Caki2 (cell line): ENCODE results near the gene GGTLC2. TPM values are rescaled to one million over a fixed set of nuclear protein-coding genes. Genes with fewer than 3 reads are reported as not detected.
"Not testable (repeated sequence)": the region's sequence is repeated elsewhere in the genome, so short reads cannot be mapped to it uniquely, and the experiment has no call there.

Experiments
- DNase-seq: peaks from one replicate; pipeline ENCODE4 v3.0.0-alpha.2; 2015; ENCODE audit warnings: low read depth
- in situ Hi-C: cut with HindIII; loops from 2 replicates; pipeline ENCODE4 v1.10.0; 2016; ENCODE audit warnings: low sequenced_read_pairs, low pct_unique_long_range_greater_than_20kb, mixed read lengths
- total RNA-seq: library from RNA; depleted of rRNA; stranded (reverse); fragments of >200 nt; shearing (Covaris generic); gene quantifications from 2 replicates; pipeline ENCODE4 v1.2.3, GENCODE V29; 2014; ENCODE audit warnings: low replicate concordance; rRNA removed

Gene GGTLC2
- 1.8 TPM in 1 of 2 replicates, not detected in the other for total RNA-seq

DNA sequence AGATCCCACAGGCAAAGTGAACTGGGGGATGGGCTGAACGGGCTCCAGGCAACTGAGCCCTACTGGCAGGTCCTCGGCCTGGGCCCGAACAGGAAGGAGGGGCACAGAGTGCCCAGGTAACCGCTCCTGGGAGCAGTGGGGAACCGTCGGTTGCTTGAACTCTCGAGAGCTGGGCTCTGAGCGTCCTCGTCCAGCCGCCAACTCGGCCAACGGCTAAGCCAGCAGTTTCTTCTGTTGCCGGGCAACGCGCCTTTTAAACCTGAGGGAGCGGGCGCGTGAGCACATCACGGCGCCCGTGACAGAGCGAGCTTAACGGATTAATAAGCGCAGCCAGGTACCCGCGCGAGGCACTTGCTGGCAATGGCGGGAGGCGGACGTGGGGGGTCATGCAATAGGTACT is at the start of gene GGTLC2:
TSS of gene GGTLC2 (plus strand) at position 301 of the 400 bp plus-strand sequence. CDS start 1,732 bp downstream, outside the sequence.
- in situ Hi-C loops, DNase-seq: not testable (repeated sequence)

DNA sequence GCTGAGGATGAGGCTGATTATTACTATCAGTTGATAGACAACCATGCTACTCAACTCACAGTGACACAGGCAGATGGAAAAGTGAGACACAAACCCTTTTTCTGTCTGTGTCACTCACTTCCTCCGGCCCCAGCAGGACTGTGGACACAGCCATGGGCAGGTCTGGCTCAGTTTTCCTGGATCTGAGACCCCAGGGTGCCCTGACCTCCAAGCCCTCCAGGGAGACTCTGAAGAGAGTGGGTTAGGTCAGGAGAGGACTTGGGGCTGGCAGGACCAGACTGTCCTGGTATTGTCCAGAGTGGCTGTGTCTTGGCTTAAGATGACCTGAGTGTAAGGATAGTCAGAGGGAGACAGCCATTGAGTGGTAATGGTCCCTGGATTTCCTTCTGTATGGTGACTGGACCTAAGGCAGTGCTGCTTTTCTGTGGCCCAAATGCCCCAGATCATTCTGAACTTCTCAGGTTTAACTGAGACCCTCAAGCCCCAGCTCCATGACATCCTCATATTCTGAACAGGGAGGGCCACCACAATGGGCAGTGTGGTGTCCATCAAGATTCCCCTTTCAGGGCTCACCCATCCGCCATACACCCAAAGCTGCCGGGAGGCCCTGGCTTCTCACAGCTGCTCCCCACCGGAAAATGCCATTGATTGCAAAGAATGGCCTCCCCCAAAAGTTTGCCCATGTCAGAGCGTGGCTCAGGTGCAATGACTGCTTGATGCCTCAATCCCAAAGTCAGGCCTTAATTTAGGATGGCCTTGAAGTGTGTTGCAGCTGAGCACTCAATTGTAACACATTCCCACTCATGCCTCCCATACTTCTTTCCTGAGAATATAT is 49.2 kb upstream of the GGTLC2 start:
- in situ Hi-C loops, result loop anchor here (25.0 kb wide), 1 partner anchor 258 kb away; no protein-coding TSS in a partner anchor
- DNase-seq, result no peak

DNA sequence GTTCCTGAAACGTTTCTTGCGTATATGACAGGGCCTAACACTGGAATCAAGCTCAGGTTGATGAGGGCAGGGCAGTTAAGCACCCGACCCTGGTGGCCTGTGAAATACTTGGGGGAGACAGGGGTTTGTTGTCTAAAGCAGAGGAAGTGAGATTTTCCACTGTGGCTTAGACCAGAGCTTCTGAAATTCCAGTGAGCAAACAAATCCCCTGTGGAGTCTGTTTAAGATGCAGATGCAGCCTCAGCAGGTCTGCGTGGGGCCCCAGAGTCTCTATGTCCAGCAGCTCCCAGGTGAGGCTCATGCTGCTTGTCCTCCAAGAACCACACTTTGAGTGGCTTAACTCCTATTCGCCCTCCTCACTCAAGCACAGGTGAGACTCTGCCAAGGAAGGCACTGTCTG is 46.3 kb upstream of the GGTLC2 start:
- in situ Hi-C loops, result loop anchor here (25.0 kb wide), 1 partner anchor 261 kb away; no protein-coding TSS in a partner anchor

DNA sequence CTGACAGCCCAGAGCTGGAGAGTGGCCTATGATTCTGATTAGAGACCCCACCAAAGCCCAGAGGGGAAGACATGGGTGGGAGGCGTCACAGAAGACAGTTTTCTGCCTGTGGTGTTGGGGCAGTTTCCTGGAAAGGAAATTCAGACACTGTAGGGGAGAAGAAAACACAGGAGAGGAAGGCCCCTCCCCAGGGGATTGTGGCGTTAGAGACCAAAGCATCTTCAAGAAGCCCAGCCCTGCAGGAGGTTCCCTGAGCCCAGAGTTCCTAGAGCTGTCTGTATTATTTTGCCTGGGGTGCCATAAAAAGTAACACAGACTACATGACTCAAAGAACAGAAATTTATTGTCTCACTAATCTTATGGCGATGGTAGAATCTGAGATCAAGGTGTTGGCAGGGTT is 45.2 kb upstream of the GGTLC2 start:
- no peak for DNase-seq
- in situ Hi-C loops, result loop anchor here (25.0 kb wide), 1 partner anchor 262 kb away; no protein-coding TSS in a partner anchor

More for the DNA sequence above, 46.3 kb upstream of the GGTLC2 start:
- DNase-seq, result no peak

DNA sequence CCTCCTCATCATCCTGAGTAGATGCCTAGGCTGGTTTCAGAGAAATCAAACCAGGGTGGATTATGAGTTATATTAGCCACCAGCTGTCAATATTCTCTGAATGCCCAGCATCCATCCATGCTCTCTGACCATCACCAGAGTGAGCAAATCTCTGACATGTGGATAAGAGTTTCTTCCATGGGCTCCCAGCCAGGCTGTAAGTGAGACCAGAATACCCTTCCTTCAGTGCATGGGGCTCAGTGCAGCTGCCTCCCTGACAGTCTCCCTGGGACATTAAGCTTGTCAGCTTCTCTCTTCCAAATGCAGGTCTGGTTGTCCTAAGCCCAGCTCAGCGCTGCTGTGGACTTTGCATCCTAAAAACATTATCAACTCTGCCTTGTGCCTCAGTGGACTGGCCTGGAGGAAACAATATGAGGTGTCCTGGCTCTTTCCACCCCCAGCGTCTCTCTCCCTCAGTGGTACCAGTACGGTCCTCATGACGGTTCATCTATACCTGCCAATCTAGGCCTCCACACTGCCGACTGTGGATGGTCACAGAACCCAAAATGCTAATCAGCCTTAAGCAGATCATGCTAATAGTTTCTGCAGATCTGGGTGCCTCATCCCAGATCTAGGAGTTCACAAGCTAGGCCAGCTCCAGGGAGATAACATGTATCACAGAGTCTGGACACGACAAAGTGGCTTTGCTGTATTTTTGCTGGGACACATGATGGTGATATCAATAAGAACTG is 43.7 kb upstream of the GGTLC2 start:
- in situ Hi-C loops, result no loop called here
- DNase-seq, result no peak

DNA sequence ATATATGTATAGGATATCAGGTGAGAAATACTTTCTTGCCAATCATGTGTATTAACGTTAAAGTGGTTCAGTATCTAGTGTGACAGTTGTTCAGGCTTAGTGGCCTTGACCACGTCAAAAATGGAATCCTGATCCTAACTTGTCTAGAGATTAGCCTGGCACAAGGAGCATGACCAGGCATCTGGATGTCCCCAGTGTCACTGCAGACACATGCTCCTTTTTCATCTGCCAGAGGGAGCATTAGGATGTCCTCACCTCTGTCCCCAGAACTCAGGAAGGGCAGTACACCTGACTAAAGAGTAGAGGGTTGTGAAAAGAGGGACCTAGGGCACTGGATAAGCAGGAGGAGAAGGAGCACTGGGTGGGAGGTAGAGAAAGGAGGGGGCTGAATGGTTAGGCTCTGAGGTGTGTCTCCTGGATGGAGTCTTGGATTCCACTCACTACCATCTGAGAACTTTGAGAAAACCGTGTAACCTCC is 40.9 kb upstream of the GGTLC2 start:
- no peak for DNase-seq
- in situ Hi-C loops, result no loop called here

DNA sequence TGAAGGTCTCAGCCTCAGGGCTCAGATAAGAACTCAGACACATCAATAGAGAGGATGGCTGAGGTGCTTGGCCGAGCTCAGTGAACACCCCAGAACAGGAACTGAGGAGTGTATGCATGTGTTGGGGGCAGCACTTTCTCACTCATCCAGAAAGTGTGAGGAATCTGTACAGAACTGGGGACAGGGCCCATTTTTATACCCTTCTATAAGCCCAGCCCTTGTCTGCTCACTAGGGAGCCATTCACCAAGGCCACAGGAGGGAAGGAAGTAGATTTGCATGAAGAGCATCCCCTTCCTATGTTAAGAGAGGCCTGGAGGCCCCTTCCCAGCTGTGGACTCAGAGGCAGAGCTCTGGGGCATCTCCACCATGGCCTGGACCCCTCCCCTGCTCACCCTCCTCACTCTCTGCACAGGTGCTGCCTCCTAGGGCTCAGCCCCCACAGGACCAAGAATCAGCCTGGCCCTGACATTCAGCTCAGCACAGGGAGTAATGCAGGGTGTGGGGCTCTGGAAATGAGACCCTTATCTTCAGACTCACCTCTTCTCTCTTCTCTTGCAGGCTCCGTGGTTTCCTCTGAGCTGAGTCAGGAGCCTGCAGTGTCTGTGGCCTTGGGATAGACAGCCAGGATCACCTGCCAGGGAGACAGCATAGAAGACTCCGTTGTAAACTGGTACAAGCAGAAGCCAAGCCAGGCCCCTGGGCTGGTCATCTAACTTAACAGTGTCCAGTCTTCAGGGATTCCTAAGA is 39.9 kb upstream of the GGTLC2 start:
- DNase-seq, result no peak
- in situ Hi-C loops, result no loop called here

DNA sequence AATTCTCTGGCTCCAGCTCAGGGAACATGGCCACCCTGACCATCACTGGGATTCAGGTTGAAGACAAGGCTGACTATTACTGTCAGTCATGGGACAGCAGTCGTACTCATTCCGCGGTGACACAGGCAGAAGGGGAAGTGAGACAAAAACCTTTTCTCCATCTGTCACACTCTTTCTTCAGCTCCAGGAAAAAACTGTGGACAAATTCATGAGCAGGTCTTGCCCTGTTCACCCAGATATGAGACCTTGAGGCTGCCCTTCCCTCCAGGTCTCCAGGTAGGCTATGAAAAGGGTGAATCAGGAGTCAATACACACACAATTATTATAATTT is 39.4 kb upstream of the GGTLC2 start:
- in situ Hi-C loops, result no loop called here
- DNase-seq, result no peak

DNA sequence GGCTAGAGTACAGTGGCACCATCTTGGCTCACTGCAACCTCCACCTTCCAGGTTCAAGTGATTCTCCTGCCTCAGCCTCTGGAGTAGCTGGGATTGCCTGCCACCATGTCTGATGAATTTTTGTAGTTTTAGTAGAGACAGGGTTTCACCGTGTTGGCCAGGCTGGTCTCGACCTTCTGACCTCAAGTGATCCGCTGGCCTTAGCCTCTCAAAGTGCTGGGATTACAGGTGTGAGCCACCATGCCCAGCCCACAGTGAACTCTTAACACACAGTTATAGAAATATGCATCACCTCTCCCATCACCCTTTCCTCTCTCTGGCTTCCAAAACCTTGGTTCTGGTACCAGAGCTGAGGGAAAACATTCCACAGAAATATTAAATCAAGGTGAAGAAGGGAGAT is 36.4 kb upstream of the GGTLC2 start:
- DNase-seq, result not testable (repeated sequence)

DNA sequence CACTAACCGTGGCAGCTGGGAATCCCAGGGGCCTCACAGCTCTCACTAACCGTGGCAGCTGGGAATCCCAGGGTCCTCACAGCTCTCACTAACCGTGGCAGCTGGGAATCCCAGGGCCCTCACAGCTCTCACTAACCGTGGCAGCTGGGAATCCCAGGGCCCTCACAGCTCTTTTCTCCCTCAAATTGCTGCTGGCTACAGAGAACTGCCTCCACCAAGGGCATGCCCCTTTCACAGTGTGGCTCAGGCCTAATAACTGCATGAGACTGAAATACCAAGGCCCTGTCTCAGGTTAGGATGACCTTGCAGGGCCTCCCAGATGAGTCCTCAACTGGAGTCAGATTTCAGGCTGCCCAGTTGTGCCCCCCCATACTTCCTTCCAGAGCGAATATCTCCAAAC is 35.1 kb upstream of the GGTLC2 start:
- no peak for DNase-seq

More for the DNA sequence above, 36.4 kb upstream of the GGTLC2 start:
- in situ Hi-C loops, result not testable (repeated sequence)

DNA sequence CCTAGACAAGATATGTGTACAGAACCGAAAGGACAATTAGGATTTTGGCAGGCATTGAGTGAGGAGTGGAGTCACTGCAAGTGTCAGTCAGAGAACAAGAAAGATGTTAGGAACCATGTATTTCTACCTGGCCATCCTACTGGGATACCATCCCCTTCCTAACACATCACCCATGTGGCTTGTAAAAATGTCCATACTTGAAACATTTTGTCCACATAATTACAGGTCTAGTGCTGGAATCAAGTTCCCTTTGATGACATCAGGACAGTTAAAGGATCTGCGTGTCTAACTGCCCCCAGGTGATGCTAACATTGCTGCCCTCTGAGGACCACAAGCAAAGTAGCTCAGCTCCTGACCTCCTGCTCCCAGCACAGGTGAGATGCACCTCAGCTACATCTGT is 31.9 kb upstream of the GGTLC2 start:
- DNase-seq, result no peak
- in situ Hi-C loops, result no loop called here

More for the DNA sequence above, 35.1 kb upstream of the GGTLC2 start:
- in situ Hi-C loops, result no loop called here

DNA sequence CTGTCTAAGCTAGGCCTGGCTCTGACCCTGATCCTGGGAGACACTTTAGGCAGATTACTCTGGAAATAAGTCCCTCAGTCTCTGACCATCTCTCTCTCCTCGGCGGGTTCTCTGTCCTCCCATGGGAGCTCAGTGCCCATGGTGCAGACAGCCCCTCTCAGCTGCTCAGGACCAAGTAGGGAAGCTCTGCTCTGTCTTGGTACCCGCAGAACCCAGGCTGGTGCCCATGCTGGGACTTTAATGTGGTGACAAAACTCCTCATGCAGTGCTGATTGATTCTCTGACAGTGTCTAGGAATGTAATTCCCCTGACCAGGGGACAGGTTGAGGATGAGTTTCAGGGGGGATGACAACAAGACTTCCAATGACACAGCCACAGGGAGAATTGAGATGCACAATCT is 30.3 kb upstream of the GGTLC2 start:
- in situ Hi-C loops, result no loop called here
- no peak for DNase-seq

DNA sequence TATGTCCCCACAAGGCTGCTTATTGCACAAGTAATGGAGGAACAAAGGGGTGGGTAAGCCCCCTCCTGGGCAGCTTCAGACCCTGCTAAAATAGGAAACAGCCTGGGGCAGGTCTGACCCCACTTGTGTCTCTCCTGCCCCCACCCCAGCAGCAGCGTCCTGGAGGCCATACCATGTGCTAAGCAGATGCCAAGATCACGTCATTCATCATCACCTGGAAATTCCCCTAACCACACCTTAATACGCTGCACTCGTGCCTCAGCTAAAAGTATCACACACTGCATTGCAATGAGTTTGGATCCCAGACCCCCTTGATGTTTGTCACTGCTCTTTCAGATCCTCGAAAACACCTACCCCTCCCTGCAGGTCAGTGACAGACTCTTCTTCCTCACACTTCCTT is 27.8 kb upstream of the GGTLC2 start:
- in situ Hi-C loops, result no loop called here
- peak; percentile 58 for DNase-seq

DNA sequence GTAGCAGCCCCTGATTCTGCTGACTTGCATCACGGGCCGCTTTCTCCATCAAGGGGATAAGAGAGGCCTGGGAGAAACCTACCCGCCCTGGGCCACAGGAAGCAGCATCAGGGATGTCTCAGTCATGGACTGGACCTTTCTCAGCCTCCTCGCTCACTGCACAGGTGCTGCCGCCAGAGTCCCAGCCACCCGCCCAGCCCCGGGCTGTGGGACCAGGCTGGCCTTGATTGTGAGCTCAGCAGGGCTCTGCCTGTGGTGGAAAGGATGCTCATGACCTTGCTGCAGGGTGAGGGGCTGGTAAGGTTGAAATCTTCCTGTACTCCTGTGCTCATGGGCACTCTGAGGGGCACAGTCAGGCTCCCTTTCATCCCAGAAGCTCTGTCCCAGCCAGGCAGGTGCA is 26.0 kb upstream of the GGTLC2 start:
- DNase-seq, result no peak
- in situ Hi-C loops, result no loop called here

DNA sequence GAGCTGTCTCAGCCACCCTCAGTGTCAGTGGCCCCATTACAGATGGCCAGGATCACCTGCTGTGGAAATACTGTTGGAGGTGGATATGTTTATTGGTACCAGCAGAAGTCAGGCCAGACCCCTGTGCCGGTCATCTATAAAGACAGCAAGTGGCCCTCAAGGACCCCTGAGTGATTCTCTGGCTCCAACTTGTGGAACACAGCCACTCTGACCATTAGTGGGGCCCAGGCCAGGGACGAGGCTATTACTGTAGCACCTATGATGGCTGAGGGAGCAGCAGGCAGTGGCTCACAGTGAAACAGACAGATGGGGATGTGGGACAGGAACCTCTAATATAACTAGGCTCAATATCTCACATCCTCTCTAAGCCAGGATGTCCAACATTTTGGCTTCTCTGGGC is 25.5 kb upstream of the GGTLC2 start:
- DNase-seq, result no peak
- in situ Hi-C loops, result no loop called here

DNA sequence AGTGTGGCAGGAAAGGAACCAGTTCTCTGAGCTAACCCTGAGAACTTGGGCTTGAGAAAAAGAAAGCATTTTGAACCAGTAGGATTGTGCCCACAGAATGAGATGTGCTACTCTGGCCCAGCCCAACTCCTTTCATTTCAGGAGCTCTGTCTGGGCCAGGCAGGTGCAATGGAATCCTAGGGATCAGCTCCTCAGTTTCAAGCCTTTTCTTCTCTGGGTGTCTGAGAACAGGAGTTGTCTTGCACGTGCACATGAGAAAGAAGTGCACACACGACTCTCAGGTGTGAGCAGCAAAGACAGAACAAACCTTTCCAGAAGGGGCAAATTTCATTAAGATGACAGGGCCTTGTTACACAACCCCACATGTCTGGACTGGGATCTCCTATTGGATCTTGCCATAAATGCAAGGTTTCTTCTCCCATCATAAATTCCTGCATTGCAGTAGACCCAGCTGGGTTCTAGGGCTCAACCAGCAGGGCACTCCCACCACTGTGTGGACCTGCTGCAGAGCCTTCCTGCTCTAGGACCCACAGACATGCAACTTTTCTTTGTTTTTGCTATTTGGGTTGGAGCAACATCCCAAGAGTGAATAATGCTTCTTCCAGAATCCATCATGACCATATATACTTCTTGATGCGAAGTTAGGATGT is 24.5 kb upstream of the GGTLC2 start:
- no peak for DNase-seq
- in situ Hi-C loops, result no loop called here

DNA sequence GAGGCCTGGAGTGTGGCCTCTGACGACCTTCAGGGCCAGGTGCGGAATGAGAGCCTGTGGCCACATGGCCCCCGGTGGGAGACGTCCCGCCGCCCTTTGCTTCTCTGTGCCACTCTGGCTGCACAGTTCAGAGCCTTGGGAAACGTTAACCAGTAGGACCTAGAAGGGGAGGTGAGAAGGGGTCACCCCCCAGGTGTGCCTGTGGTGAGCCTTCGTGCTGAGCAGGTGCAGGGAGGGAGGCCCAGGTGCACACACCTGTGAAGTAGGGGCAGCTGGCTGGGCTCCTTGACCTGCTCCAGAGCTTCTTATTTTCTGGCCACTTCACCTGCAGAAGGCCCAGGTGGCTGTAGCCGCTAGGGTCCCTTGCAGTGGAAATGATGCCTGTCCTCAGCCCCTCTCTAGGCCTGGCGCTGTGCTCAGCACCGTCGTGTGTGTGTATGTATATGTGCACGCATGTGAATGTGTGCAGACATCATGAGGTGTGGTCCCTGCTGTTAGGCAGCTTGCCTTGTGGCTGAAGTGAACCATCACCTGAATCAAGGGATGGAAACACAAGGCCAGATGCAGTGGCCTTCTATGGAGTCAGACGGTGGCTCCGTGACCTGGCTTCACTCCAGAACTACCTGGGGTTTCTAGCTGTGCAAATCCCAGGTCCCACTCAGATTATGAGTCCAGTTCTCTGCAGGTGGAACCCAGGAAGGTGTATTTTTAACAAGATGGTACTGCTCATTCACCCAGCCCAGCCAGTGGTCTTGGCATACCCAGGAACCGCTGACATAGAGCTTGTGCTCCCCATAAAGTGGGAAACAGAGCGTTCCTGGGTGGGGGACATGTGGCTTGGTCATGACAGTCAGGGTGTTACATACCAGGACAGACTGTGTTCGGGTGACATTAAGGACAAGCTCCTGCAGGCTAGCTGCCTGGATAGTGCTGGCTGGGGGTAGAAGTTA is 15.6 kb upstream of the GGTLC2 start:
- DNase-seq, in situ Hi-C loops: not testable (repeated sequence)
